Neural cell (in vitro differentiated cells): Measurements from ENCODE around the gene JAGN1. TPM values are rescaled to one million over a fixed set of nuclear protein-coding genes. Genes with fewer than 3 reads are reported as not detected.

Experiments
- H2AFZ ChIP-seq: fragments of 200-600, 300-800 bp; sonication (generic), shearing (Covaris generic); 2 replicates; pipeline ENCODE4 v1.6.0; 2014; ENCODE audit warnings: low read depth, mild to moderate bottlenecking, antibody characterized with exemption, low read length, moderate library complexity
- H3F3A ChIP-seq: fragments of 200-600 bp; shearing (Covaris generic); 2 replicates; pipeline ENCODE4 v1.6.1; 2016; ENCODE audit warnings: mild to moderate bottlenecking, moderate library complexity, mixed read lengths, antibody characterized with exemption, low read length; ENCODE audit not compliant: insufficient read depth, poor library complexity, severe bottlenecking
- H3K27ac ChIP-seq: fragments of 200-600, 300-800 bp; sonication (generic), shearing (Covaris generic); 2 replicates; pipeline ENCODE4 v1.5.1; 2014; ENCODE audit warnings: mild to moderate bottlenecking, low read length, moderate library complexity
- H3K27me3 ChIP-seq: fragments of 300-800, 200-600 bp; sonication (generic), shearing (Covaris generic); 2 replicates; pipeline ENCODE4 v1.6.0; 2014; ENCODE audit warnings: mild to moderate bottlenecking, low read depth, low read length, moderate library complexity; ENCODE audit not compliant: insufficient read depth
- H3K36me3 ChIP-seq: fragments of 300-800, 200-600 bp; sonication (generic), shearing (Covaris generic); 2 replicates; pipeline ENCODE4 v1.5.1; 2014; ENCODE audit warnings: mild to moderate bottlenecking, antibody characterized with exemption, low read length, moderate library complexity; ENCODE audit not compliant: insufficient read depth
- H3K4me2 ChIP-seq: fragments of 300-800, 200-600 bp; sonication (generic), shearing (Covaris generic); 2 replicates; pipeline ENCODE4 v1.6.0; 2014; ENCODE audit warnings: mild to moderate bottlenecking, low read length
- H3K4me3 ChIP-seq: fragments of 300-800, 200-600 bp; sonication (generic), shearing (Covaris generic); 2 replicates; pipeline ENCODE4 v1.5.1; 2014; ENCODE audit warnings: mild to moderate bottlenecking, low read length, moderate library complexity
- H3K79me2 ChIP-seq: fragments of 200-600 bp; shearing (Covaris generic); replicated peaks from 2 replicates; pipeline ENCODE4 v1.6.0; 2014; ENCODE audit warnings: mild to moderate bottlenecking, low read length, moderate library complexity; ENCODE audit not compliant: insufficient read depth
- H3K9ac ChIP-seq: fragments of 300-800, 200-600 bp; sonication (generic), shearing (Covaris generic); 2 replicates; pipeline ENCODE4 v1.6.1; 2016; ENCODE audit warnings: mild to moderate bottlenecking, low read length, mixed read lengths
- H3K9me2 ChIP-seq: fragments of 200-600 bp; shearing (Covaris generic); 2 replicates; pipeline ENCODE4 v1.6.1; 2016; ENCODE audit warnings: mild to moderate bottlenecking, low read length, mixed read lengths; ENCODE audit not compliant: insufficient read depth
- H3K9me3 ChIP-seq: fragments of 200-600, 300-800 bp; sonication (generic), shearing (Covaris generic); 2 replicates; pipeline ENCODE4 v1.6.1; 2016; ENCODE audit warnings: mild to moderate bottlenecking, mixed run types, low read length, moderate library complexity, mixed read lengths
- H4K20me1 ChIP-seq: fragments of 200-600 bp; shearing (Covaris generic); 2 replicates; pipeline ENCODE4 v1.6.1; 2016; ENCODE audit warnings: mild to moderate bottlenecking, mixed run types; ENCODE audit not compliant: insufficient read depth
- EP300 ChIP-seq: fragments of 450-650 bp; conservative IDR thresholded peaks from 2 replicates; pipeline ENCODE4 v1.6.1; 2014; ENCODE audit warnings: antibody characterized with exemption, mild to moderate bottlenecking, moderate library complexity; ENCODE audit not compliant: poor library complexity, severe bottlenecking
- EZH2 ChIP-seq: fragments of 200-600, 300-800 bp; shearing (Covaris generic), sonication (generic); IDR thresholded peaks from 2 replicates; pipeline ENCODE4 v1.6.1; 2014; ENCODE audit warnings: antibody characterized with exemption, low read length, borderline replicate concordance, mild to moderate bottlenecking; ENCODE audit not compliant: insufficient read depth, poor library complexity, severe bottlenecking
- MXI1 ChIP-seq: fragments of 450-650 bp; conservative IDR thresholded peaks from 2 replicates; pipeline ENCODE4 v1.6.1; 2014; ENCODE audit warnings: antibody characterized with exemption, mild to moderate bottlenecking; ENCODE audit not compliant: poor library complexity, severe bottlenecking
- POLR2AphosphoS5 ChIP-seq: IDR thresholded peaks from 2 replicates; pipeline ENCODE4 v1.6.1; 2012
- RAD21 ChIP-seq: fragments of 450-650 bp; conservative IDR thresholded peaks from 2 replicates; pipeline ENCODE4 v1.6.1; 2014; ENCODE audit warnings: antibody characterized with exemption, mild to moderate bottlenecking, moderate library complexity
- SMC3 ChIP-seq: fragments of 450-650 bp; conservative IDR thresholded peaks from 2 replicates; pipeline ENCODE4 v1.6.1; 2014; ENCODE audit warnings: antibody characterized with exemption, mild to moderate bottlenecking, moderate library complexity; ENCODE audit not compliant: poor library complexity
- TAF1 ChIP-seq: IDR thresholded peaks from 2 replicates; pipeline ENCODE4 v1.6.1; 2012; ENCODE audit warnings: low read depth
- polyA plus RNA-seq: library from polyadenylated mRNA; depleted of rRNA; stranded (reverse); fragments of >200 nt; gene quantifications from 2 replicates; pipeline ENCODE4 v1.2.3, GENCODE V29; 2014
- TF ChIP-seq, protein P1 (sequence below): IDR thresholded peaks from 2 replicates; pipeline ENCODE4 v1.6.1; 2012; ENCODE audit warnings: borderline replicate concordance
- TF ChIP-seq, protein P2 (sequence below): fragments of 450-650 bp; IDR thresholded peaks from 2 replicates; pipeline ENCODE4 v1.5.1; 2014; ENCODE audit warnings: antibody characterized with exemption, mild to moderate bottlenecking, moderate library complexity; ENCODE audit not compliant: poor library complexity, severe bottlenecking

Gene JAGN1
- polyA plus RNA-seq, 1 donor from 2014 or later, result 26.5 TPM

DNA sequence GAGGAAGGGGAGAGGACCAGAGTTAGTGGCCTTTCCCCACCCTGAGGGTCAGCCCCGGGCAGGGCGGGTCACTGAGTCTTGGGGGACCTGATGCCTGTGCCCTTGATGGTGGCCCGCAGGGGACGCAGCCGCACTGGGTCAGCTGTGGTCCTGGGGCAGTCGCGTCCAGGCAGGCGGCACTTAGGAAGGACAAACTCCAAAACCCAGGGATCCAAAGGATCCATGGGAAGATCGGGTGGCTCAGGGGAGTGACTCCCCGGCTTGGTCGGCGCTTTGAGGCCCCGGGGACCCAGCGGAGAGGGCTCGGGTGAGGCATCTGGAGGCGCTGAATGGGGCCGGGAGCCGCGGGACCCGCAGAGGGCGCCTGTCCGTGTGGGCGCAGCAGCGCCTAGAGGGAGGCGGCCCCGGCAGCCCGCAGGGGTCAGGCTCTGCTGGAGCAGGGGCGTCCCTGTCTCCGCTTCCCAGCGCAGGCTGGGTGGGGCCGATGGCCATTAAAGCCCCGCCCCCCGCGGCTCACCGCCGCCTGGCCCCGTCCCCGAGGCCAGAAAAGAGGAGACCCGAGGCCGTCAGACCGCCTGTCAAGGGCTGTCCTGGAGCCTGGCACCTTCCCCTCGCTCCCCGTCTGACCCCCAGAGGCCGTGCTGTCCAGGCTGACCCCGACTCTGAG lies 27.9 kb upstream of the JAGN1 start:
- H3K27ac ChIP-seq, result no peak overlapping the region
- H3K9me2 ChIP-seq, result no peaks in the 10 kb centered on the region
- no peak overlapping the region for H2AFZ ChIP-seq
- H3F3A ChIP-seq, result no peaks in the 10 kb centered on the region
- no peaks in the 10 kb centered on the region for H4K20me1 ChIP-seq
- no peak overlapping the region for H3K4me3 ChIP-seq
- TF ChIP-seq MXI1 (no peak), POLR2AphosphoS5 (no peak), TAF1 (no peak), RAD21 (no peak), EP300 (no peak), SMC3 (no peak), EZH2 (no peak)
- TF ChIP-seq, protein P1, sequence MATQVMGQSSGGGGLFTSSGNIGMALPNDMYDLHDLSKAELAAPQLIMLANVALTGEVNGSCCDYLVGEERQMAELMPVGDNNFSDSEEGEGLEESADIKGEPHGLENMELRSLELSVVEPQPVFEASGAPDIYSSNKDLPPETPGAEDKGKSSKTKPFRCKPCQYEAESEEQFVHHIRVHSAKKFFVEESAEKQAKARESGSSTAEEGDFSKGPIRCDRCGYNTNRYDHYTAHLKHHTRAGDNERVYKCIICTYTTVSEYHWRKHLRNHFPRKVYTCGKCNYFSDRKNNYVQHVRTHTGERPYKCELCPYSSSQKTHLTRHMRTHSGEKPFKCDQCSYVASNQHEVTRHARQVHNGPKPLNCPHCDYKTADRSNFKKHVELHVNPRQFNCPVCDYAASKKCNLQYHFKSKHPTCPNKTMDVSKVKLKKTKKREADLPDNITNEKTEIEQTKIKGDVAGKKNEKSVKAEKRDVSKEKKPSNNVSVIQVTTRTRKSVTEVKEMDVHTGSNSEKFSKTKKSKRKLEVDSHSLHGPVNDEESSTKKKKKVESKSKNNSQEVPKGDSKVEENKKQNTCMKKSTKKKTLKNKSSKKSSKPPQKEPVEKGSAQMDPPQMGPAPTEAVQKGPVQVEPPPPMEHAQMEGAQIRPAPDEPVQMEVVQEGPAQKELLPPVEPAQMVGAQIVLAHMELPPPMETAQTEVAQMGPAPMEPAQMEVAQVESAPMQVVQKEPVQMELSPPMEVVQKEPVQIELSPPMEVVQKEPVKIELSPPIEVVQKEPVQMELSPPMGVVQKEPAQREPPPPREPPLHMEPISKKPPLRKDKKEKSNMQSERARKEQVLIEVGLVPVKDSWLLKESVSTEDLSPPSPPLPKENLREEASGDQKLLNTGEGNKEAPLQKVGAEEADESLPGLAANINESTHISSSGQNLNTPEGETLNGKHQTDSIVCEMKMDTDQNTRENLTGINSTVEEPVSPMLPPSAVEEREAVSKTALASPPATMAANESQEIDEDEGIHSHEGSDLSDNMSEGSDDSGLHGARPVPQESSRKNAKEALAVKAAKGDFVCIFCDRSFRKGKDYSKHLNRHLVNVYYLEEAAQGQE, result no peak
- TF ChIP-seq, protein P2, sequence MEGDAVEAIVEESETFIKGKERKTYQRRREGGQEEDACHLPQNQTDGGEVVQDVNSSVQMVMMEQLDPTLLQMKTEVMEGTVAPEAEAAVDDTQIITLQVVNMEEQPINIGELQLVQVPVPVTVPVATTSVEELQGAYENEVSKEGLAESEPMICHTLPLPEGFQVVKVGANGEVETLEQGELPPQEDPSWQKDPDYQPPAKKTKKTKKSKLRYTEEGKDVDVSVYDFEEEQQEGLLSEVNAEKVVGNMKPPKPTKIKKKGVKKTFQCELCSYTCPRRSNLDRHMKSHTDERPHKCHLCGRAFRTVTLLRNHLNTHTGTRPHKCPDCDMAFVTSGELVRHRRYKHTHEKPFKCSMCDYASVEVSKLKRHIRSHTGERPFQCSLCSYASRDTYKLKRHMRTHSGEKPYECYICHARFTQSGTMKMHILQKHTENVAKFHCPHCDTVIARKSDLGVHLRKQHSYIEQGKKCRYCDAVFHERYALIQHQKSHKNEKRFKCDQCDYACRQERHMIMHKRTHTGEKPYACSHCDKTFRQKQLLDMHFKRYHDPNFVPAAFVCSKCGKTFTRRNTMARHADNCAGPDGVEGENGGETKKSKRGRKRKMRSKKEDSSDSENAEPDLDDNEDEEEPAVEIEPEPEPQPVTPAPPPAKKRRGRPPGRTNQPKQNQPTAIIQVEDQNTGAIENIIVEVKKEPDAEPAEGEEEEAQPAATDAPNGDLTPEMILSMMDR, result no peak
- no peaks in the 10 kb centered on the region for H3K9me3 ChIP-seq
- H3K9ac ChIP-seq, result no peak overlapping the region
- no peak overlapping the region for H3K4me2 ChIP-seq
- H3K27me3 ChIP-seq, result no peaks in the 10 kb centered on the region
- H3K36me3 ChIP-seq, result no peaks in the 10 kb centered on the region
- H3K79me2 ChIP-seq, result no peaks in the 10 kb centered on the region

DNA sequence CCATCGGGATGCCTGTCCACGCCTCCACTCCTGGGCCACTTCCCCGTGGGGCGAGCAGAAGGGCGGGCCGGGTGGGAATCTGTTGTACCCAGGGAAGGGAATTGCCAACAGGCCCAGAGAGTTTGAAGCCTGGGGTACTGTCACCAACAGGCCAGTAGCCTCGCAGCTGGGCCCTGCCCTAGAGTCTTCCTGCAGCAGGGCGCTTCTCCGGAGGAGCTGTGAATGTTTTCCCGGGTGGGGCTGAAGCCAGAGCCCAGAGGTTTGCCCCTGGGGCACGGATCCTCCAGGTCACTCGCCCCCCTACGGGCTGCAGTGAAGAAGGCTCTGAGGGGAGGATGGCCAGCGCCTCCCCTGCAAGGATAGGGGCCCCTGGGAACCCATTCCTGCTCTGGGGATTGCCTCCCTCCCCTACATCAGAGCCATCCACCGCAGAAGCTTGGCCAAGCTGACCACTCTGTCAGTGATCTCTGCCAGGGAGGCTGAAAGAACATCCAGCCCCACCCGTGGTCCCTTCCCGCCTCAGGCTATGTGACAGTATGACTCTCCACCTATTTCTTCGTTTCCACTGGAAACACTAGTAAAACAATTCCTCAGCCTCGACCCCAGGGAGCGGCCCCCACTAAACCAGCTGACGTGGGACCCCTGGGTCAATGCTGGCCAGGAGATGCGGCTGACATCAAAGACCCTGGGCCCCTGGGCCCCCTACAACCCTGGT lies 27.2 kb upstream of the JAGN1 start:
- Histone ChIP-seq H3K9ac (no peak overlapping the region), H3K9me3 (no peaks in the 10 kb centered on the region), H3K9me2 (no peaks in the 10 kb centered on the region), H3K4me3 (no peak overlapping the region), H3K4me2 (no peak overlapping the region), H2AFZ (no peak overlapping the region), H3K27ac (no peak overlapping the region), H3F3A (no peaks in the 10 kb centered on the region), H4K20me1 (no peaks in the 10 kb centered on the region), H3K79me2 (no peaks in the 10 kb centered on the region), H3K36me3 (no peaks in the 10 kb centered on the region), H3K27me3 (no peaks in the 10 kb centered on the region)
- TF ChIP-seq, protein P2, result no peak
- no peak for TF ChIP-seq TAF1
- no peak for TF ChIP-seq RAD21
- TF ChIP-seq, protein P1, result no peak
- no peak for TF ChIP-seq SMC3
- no peak for TF ChIP-seq MXI1
- no peak for TF ChIP-seq POLR2AphosphoS5
- no peak for TF ChIP-seq EP300
- no peak for TF ChIP-seq EZH2
